Sigmoid colon (tissue), 4 donors: ENCODE data around the gene LTF.

Experiments used
- CTCF ChIP-seq, 4 experiments: fragments of 450-650 bp in 3 of 4; fragments of 200-600 bp in 1 of 4; IDR thresholded peaks; one replicate each; pipeline ENCODE4 v1.5.1; 2016 to 2019; ENCODE audit warnings: antibody characterized with exemption in 4 of 4, mild to moderate bottlenecking in 3 of 4, moderate library complexity in 2 of 4
- POLR2A ChIP-seq, 2 donors: fragments of 450-650 bp; IDR thresholded peaks; one replicate each; pipeline ENCODE4 v1.6.1; 2016; ENCODE audit warnings: antibody characterized with exemption in 2 of 2, mild to moderate bottlenecking in 2 of 2, moderate library complexity in 2 of 2
- POLR2AphosphoS5 ChIP-seq, 4 donors: sonication (generic); formaldehyde crosslinking; IDR thresholded peaks; one replicate each; pipeline ENCODE4 v1.6.1; 2017; ENCODE audit warnings: antibody characterized with exemption in 4 of 4

DNA sequence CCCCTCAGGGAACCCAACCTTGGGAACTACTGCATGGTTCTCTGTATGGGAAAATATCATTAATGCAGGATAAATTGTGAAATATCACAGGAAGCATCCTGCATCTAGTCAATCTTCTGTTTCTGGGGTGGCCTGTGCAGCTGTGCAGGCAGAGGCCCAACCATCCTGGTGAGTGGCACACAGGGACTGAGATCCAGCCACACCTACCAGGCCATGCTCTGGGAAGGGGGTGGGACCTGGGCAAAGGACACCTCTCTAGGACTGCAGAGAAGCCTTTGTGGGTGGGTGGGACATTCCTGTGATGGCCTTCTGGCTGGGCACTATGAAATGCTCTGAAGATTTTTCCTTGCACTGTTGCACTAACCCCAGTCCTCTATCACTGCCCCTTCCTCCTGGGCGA lies 30.9 kb downstream of the LTF start:
- TF ChIP-seq CTCF (IDR thresholded peaks at IDR 0.05) (no peak), POLR2AphosphoS5 (IDR thresholded peaks at IDR 0.05) (no peak), POLR2A (IDR thresholded peaks at IDR 0.05) (no peak)
